NB4 (cell line): ENCODE results near the gene FBP1.

Experiments
- DNase-seq: peaks from one replicate; pipeline ENCODE4 v3.0.0; 2010; ENCODE audit warnings: low read depth
- H3K4me3 ChIP-seq: one replicate; pipeline ENCODE4 v1.5.1; 2011; ENCODE audit warnings: mild to moderate bottlenecking, low read depth, low read length, moderate library complexity
- CTCF ChIP-seq: IDR thresholded peaks from one replicate; pipeline ENCODE4 v1.5.1; 2012; ENCODE audit warnings: low read depth, low read length
- MAX ChIP-seq: IDR thresholded peaks from 2 replicates; pipeline ENCODE4 v1.6.1; 2011; ENCODE audit warnings: low read depth, low read length
- MYC ChIP-seq: IDR thresholded peaks from 2 replicates; pipeline ENCODE4 v1.6.1; 2011; ENCODE audit warnings: low read depth, low read length
- POLR2A ChIP-seq: IDR thresholded peaks from 2 replicates; pipeline ENCODE4 v1.6.1; 2011; ENCODE audit warnings: mild to moderate bottlenecking; ENCODE audit not compliant: insufficient read length; ENCODE audit errors: extremely low read depth

FBP1 gene

GRCh38 chr9:94630833-94631232 is 8.5 kb downstream of the FBP1 start:
- no peak for DNase-seq
- TF ChIP-seq POLR2A (no peak), CTCF (no peak), MAX (no peak), MYC (no peak)
- no peak overlapping the region for H3K4me3 ChIP-seq

GRCh38 chr9:94630281-94630680 is 9.0 kb downstream of the FBP1 start:
- H3K4me3 ChIP-seq = no peak overlapping the region
- no peak for DNase-seq
- no peak for TF ChIP-seq MAX
- TF ChIP-seq MYC = no peak
- no peak for TF ChIP-seq POLR2A
- TF ChIP-seq CTCF = no peak

- no peak for DNase-seq
- TF ChIP-seq MAX (no peak), POLR2A (no peak), CTCF (no peak), MYC (no peak)
- no peak overlapping the region for H3K4me3 ChIP-seq
Measured at GRCh38 chr9:94627287-94627686, 12.0 kb downstream of the FBP1 start.

GRCh38 chr9:94625835-94626234 is 13.5 kb downstream of the FBP1 start:
- no peak for TF ChIP-seq CTCF
- no peak for TF ChIP-seq MYC
- TF ChIP-seq POLR2A = no peak
- no peak for TF ChIP-seq MAX
- H3K4me3 ChIP-seq = no peak overlapping the region
- no peak for DNase-seq

GRCh38 chr9:94624629-94625028 is 14.7 kb downstream of the FBP1 start:
- no peak for DNase-seq
- TF ChIP-seq MAX = no peak
- TF ChIP-seq POLR2A = no peak
- TF ChIP-seq CTCF = no peak
- TF ChIP-seq MYC = no peak
- H3K4me3 ChIP-seq = no peak overlapping the region

- TF ChIP-seq CTCF (peak; percentile 42), MAX (peak; percentile 78), MYC (peak; percentile 64; the same call in 1 of the 2 replicates), POLR2A (no peak)
- DNase-seq = peak; percentile 71
- H3K4me3 ChIP-seq = no peak overlapping the region
Measured at GRCh38 chr9:94623253-94623652, 16.1 kb downstream of the FBP1 start.
